ENCODE data around the gene MICB. TPM values are rescaled to one million over a fixed set of nuclear protein-coding genes. Genes with fewer than 3 reads are reported as not detected.
A peak's percentile ranks its signal among the peaks of the same experiment; 100 is the strongest.
"Not testable (repeated sequence)": the region's sequence is repeated elsewhere in the genome, so short reads cannot be mapped to it uniquely, and the experiment has no call there.

MICB gene
- total RNA-seq, 1 donor from 2014 or later = 0.78 TPM

- DNase-seq (ENCODE audit: low spot score) = no peak
- ATAC-seq = no peak
Measured at GRCh38 chr6:31498748-31499147, 803 bp downstream of the MICB start.

- not testable (repeated sequence) for ATAC-seq; DNase-seq (ENCODE audit: low spot score)
Measured at GRCh38 chr6:31499648-31500047, 1.7 kb downstream of the MICB start.

DNA sequence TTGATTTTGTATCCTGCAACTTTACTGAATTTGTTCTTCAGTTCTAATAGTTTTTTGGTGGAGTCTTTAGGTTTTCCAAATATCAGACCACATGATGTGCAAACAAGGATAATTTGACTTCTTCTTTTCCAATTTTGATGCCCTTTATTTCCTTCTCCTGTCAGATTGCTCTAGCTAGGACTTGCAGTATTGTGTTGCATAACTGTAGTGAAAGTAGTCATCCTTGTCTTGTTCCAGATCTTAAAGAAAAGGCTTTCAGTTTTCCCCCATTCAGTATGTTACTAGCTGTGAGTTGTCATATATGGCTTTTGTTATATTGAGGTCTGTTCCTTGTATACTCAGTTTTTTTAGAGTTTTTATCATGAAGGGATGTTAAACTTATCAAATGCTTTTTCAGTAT lies 4.6 kb downstream of the MICB start:
- ATAC-seq (no peak), DNase-seq (ENCODE audit: low spot score) (no peak)

DNA sequence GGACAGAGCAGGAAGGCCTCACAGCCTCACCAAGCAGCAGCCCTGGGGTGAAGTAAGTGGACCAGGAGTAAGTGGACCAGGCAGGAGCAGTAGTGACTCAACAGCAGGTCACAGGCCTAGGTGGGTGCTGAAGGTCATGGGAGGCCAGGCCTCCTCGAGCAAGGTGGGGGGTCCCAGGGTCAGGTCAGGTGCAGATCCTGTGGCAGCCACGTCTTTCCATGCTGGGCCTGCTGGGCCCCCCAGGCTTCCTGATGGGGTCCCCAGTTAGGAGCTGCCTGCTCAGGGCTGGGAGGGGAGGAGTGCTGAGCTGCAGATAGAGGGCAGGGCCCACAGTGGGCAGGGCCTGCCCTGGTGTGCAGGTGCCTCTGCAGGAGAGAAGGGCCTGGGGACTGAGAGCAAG lies 11.1 kb downstream of the MICB start:
- ATAC-seq; DNase-seq (ENCODE audit: low spot score): not testable (repeated sequence)

GRCh38 chr6:31510007-31510406 lies 12.1 kb downstream of the MICB start:
- ATAC-seq = no peak

GRCh38 chr6:31513456-31514165 lies 15.7 kb downstream of the MICB start:
- ATAC-seq (no peak), DNase-seq (ENCODE audit: low spot score) (no peak)

More at GRCh38 chr6:31510007-31510406, 12.1 kb downstream of the MICB start:
- DNase-seq (ENCODE audit: low spot score) = no peak

GRCh38 chr6:31521835-31522234 lies 23.9 kb downstream of the MICB start:
- no peak for ATAC-seq
- DNase-seq (ENCODE audit: low spot score) = no peak

DNA sequence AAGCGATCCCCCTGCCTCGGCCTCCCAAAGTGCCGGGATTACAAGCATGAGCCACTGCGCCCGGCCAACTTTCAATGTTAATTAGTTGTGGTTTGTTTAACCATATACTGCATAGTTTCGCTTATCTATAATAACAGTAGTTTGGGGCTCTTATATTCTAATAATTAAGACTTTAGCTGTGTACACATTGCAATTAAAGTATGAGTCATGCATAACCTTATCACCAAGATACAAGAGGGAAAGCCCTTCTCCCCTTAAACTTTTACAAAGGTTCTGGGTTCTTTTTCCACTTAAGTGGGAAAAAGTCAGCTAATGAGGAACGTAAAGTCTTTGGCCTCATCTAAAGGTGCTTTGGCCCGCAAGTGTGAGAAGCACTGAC lies 27.6 kb downstream of the MICB start:
- DNase-seq (ENCODE audit: low spot score) = no peak
- ATAC-seq = no peak

GRCh38 chr6:31525932-31526591 lies 28.1 kb downstream of the MICB start:
- DNase-seq (ENCODE audit: low spot score) = no peak
- no peak for ATAC-seq

- ATAC-seq (no peak), DNase-seq (ENCODE audit: low spot score) (no peak)
Measured at GRCh38 chr6:31528307-31528777, 30.4 kb downstream of the MICB start.

GRCh38 chr6:31528821-31529328 lies 30.9 kb downstream of the MICB start, which contains the start of gene MCCD1:
MCCD1 (plus strand) TSS chr6:31528962; CDS start chr6:31529015, 53 bp downstream.
- DNase-seq (ENCODE audit: low spot score) (no peak), ATAC-seq (peak; percentile 42)

DNA sequence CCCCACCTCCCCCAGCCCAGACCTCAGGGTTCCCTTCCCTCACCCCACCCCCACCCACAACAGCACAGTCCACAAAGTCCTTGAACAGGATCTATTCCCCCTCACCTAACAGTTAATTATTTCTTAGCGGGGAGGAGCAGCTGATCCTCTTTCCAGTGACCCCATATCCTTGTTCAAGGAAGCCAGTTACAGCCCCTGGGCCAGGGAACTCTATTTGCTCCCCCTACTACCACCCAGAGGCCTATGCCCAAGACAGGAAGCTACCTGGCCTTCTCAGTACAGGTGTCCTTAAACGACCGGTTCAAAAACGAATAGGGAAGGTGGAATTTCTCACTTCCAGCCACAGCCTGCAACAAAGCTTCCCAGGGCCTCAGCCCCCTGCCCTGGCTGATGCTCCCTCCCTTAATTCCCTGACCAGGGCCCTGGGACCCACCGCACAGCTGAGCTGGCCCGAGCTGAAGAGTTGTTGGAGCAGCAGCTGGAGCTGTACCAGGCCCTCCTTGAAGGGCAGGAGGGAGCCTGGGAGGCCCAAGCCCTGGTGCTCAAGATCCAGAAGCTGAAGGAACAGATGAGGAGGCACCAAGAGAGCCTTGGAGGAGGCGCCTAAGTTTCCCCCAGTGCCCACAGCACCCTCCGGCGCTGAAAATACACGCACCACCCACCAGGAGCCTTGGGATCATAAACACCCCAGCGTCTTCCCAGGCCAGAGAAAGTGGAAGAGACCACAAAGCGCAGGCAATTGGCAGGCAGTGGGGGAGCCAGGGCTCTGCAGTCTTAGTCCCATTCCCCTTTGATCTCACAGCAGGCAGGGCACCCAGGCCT lies 31.6 kb downstream of the MICB start:
- DNase-seq (ENCODE audit: low spot score) = no peak
- peak; percentile 11 for ATAC-seq

- ATAC-seq = no peak
- no peak for DNase-seq (ENCODE audit: low spot score)
Measured at GRCh38 chr6:31530659-31531058, 32.7 kb downstream of the MICB start.

GRCh38 chr6:31531162-31531561 lies 33.2 kb downstream of the MICB start:
- ATAC-seq = no peak
- no peak for DNase-seq (ENCODE audit: low spot score)

DNA sequence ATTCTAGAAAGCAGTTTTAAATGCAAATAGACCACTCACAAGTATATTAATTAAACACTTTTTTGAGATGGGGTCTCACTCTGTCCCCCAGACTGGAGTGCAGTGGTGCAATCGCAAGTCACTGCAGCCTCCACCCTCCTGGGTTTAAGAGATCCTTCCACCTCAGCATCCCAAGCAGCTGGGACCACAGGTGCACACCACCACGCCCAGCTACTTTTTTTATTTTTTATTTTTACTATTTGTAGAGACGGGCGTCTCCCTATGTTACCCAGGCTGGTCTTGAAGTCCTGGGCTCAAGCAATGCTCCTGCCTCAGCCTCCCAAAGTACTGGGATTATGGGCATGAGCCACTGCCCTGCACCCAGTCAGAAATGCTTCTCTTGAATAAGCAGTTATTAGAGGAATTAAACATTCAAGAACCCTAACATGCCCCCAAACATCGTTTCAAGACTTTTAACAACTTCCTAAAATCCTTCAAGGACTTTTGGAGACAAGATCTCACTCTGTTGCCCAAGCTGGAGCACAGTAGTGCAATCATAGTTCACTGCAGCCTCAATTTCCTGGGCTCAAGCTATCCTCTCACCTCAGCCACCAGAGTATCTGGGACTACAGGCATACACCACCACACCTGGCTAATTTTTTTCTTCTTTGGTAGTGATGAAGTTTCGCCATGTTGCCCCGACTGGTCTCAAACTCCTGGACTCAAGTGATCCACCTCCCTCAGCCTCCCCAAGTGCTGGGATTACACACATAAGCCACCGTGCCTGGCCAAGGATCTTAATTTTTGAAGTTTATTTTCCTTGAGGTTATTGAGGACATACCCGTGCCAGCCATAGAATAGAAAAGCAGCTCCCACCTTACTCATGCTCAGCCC lies 34.1 kb downstream of the MICB start:
- DNase-seq (ENCODE audit: low spot score) = no peak
- ATAC-seq = no peak

DNA sequence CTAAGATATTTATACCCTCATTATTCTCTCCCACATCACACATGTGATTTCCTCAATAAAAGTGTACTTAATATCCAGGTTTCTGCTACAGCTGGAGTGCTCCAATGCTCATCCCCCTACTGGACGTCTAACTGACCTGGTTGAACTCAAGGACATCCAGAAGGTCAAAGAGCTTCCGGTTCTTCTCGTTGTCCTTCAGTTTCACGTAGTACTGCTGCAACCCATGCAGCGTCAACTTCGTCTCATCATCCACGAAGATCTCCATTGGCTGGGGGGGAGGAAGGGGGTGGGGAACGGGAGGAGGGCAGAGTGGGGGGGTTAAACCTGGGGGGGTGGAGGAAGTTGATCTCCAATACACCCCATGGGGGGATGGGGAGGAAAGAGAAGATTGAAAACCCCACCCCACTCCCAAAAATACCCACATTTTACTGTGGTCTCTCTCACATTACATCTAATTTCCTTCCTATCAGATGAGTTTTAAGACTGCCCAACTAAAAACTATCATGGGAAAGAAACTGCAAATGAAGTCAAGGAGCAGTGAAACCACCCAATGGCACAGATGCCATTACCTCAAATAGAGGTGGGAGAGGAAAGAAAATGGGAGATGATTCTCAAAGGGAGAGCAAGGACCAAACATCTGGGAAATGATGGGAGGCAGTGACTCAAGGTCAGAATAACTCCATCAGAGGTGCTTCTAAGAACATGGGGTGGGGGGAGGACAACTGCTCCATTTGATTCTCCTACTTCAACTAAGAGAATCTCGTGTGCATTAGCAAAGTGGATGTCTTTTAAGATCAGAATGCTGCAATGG lies 34.9 kb downstream of the MICB start:
- ATAC-seq (peak; percentile 25), DNase-seq (ENCODE audit: low spot score) (no peak)

- no peak for DNase-seq (ENCODE audit: low spot score)
Measured at GRCh38 chr6:31533455-31533841, 35.5 kb downstream of the MICB start.

DNA sequence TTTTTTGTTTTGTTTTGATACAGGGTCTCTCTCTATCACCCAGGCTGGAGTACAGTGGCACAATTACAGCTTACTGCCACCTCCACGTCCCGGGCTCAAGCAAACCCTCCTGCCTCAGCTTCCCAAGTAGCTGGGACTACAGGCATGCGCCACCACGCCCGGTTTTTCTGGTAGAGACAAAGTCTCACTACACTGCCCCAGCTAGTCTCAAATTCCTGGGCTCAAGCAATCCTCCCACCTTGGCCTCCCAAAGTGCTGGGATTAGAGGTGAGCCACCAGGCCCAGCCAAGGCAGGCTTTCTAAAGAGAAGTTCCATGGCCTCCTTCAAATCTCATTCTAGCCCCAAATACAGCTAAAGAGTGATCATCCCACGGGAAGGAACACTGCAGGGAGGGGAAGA lies 36.1 kb downstream of the MICB start:
- DNase-seq (ENCODE audit: low spot score) (no peak), ATAC-seq (no peak)

More at GRCh38 chr6:31533455-31533841, 35.5 kb downstream of the MICB start:
- no peak for ATAC-seq

GRCh38 chr6:31534521-31535040 lies 36.6 kb downstream of the MICB start:
- no peak for ATAC-seq
- no peak for DNase-seq (ENCODE audit: low spot score)
